Adrenal gland (tissue), 12 donors: ENCODE data around the gene MRGPRF. TPM values are rescaled to one million over a fixed set of nuclear protein-coding genes. Genes with fewer than 3 reads are reported as not detected.

Experiments
- DNase-seq, 7 donors: peaks; one replicate each; pipeline ENCODE4 v3.0.0-alpha.2; 2019 to 2020
- H3K27ac ChIP-seq, 5 donors: fragments of 200-600 bp; sonication (generic) in 4 of 5; 1 replicate in 3 of 5; 2 replicates in 2 of 5; pipeline versions ENCODE4 v1.5.1 to v1.8.0; 2016 to 2020; ENCODE audit warnings: mild to moderate bottlenecking in 1 of 5
- H3K27me3 ChIP-seq: fragments of 200-600 bp; 2 replicates; pipeline ENCODE4 v1.8.0; 2021
- H3K36me3 ChIP-seq, 2 donors: fragments of 200-600 bp; replicated peaks in 1 of 2; 1 replicate in 1 of 2; 2 replicates in 1 of 2; pipeline versions ENCODE4 v1.5.1 to v1.8.0; 2018 to 2022
- H3K4me1 ChIP-seq, 2 donors: fragments of 200-600 bp; replicated peaks in 1 of 2; 1 replicate in 1 of 2; 2 replicates in 1 of 2; pipeline versions ENCODE4 v1.5.1 to v1.8.0; 2018 to 2021
- H3K4me3 ChIP-seq, 4 donors: fragments of 200-600 bp; sonication (generic) in 3 of 4; one replicate each; pipeline ENCODE4 v1.5.1; 2016 to 2018
- H3K9me3 ChIP-seq, 3 donors: fragments of 200-600 bp; sonication (generic) in 1 of 3; replicated peaks in 1 of 3; 1 replicate in 2 of 3; 2 replicates in 1 of 3; pipeline versions ENCODE4 v1.5.1 to v1.8.0; 2016 to 2021
- POLR2A ChIP-seq, 2 donors: fragments of 450-650 bp; IDR thresholded peaks; one replicate each; pipeline ENCODE4 v1.6.1; 2017; ENCODE audit warnings: antibody characterized with exemption in 2 of 2, mild to moderate bottlenecking in 2 of 2, moderate library complexity in 1 of 2
- WGBS, 4 donors: extraction: QIAGEN DNeasy Blood & Tissue Kit in 2 of 4; methylation state at CpG; one replicate each; pipeline versions ENCODE4 v1.1.5 to v1.1.7; 2013 to 2017; 5-methylcytosine and 5-hydroxymethylcytosine counted together
- intact Hi-C, 2 donors: fragments of 100-400 bp; cut with DNase I; formaldehyde crosslinking; loops; one replicate each; pipeline versions ENCODE4 v1.14.1 to v1.15.0; 2022 to 2023
- polyA plus RNA-seq, 3 donors: library from polyadenylated mRNA; stranded (reverse); fragments of 200-250 nt in 2 of 3; fragments of 350-450 nt in 1 of 3; fragmentation: Illumina TruSeq in 1 of 3; extraction: RNeasy Lipid Tissue Mini Kit (QIAGEN cat#74804) in 1 of 3; gene quantifications; one replicate each; pipeline ENCODE4 v1.2.3, GENCODE V29; 2013 to 2014
- total RNA-seq, 9 donors: library from RNA; depleted of rRNA in 4 of 9; stranded (reverse); fragments of >200 nt in 4 of 9; fragments of 120-200 nt in 1 of 9; fragmentation: NEBNext Ultra II Directional in 1 of 9; extraction: Animal tissue kit (Norgen Biotek cat#: 25700) in 1 of 9; gene quantifications; one replicate each; pipeline versions ENCODE4 v1.1.0 to v1.2.4, GENCODE V29; 2013 to 2023
- TF ChIP-seq, protein P1 (sequence below), 6 experiments: fragments of 450-650 bp in 4 of 6; fragments of 200-600 bp in 2 of 6; sonication (generic) in 1 of 6; IDR thresholded peaks; 1 replicate in 5 of 6; 2 replicates in 1 of 6; pipeline versions ENCODE4 v1.5.1 to v1.8.0; 2016 to 2021; ENCODE audit warnings: antibody characterized with exemption in 6 of 6, mild to moderate bottlenecking in 2 of 6, moderate library complexity in 1 of 6
- donor health status: healthy with polysubstance abuse.
- donor health status: Bipolar disorder and iron deficiency.
- donor health status: DM: yes; HTN: yes; CAD: no.
- donor health status: DM: no; HTN: no; CAD: no.
- donor health status: DM: no; HTN: no; CAD: no.
- donor health status: DM: yes; HTN: yes; CAD: no.

Gene MRGPRF
- total and polyA plus RNA-seq, 12 donors, result 0.33 to 14.6 (median 4.3) TPM

DNA sequence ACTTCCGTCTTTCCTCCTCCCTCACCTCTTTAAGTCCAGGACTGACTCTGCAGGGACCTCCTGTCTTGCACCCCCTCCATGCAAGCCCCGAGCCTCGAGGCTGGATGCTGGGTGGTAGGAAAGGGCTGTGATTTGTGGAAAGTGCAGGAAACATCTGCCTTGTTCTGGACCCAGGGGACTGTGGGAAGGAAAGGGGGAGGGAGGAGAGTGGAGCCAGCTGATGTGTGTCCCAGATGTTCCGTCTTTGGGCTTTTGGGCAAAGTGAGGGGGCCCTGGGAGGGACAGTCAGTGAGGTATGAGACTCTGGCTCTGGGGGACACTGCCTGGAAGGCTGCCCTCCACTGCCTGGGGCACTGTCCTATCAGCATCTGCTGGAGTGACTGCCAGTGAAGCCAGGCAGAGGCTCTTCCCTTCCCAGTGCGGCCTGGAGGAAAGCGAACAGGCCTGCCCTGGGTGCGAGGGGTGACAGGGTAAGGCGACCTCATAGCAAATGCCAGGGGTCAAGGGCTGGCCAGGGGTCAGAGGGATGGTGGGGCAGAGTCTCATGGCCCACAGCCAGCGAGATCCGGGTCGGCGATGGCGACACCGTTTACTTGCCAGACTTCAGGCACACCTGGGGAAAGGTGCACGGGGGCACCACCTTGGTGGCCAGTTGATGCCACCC lies 34.0 kb downstream of the MRGPRF start:
- no peaks in the 10 kb centered on the region for H3K4me1 ChIP-seq
- H3K27ac ChIP-seq, result no peak overlapping the region
- intact Hi-C loops, result no loop called here
- H3K36me3 ChIP-seq, result no peaks in the 10 kb centered on the region
- H3K27me3 ChIP-seq, result no peaks in the 10 kb centered on the region
- H3K9me3 ChIP-seq, result no peaks in the 10 kb centered on the region
- 60 to 78% (median 66%) methylated on average over 12 to 15 of the region's 15 CpGs for WGBS, 4 donors
- H3K4me3 ChIP-seq, result no peak overlapping the region
- DNase-seq, result peak in 1 of 7 donors; percentile 23
- no peak for TF ChIP-seq POLR2A (IDR thresholded peaks at IDR 0.05)
- TF ChIP-seq, protein P1, sequence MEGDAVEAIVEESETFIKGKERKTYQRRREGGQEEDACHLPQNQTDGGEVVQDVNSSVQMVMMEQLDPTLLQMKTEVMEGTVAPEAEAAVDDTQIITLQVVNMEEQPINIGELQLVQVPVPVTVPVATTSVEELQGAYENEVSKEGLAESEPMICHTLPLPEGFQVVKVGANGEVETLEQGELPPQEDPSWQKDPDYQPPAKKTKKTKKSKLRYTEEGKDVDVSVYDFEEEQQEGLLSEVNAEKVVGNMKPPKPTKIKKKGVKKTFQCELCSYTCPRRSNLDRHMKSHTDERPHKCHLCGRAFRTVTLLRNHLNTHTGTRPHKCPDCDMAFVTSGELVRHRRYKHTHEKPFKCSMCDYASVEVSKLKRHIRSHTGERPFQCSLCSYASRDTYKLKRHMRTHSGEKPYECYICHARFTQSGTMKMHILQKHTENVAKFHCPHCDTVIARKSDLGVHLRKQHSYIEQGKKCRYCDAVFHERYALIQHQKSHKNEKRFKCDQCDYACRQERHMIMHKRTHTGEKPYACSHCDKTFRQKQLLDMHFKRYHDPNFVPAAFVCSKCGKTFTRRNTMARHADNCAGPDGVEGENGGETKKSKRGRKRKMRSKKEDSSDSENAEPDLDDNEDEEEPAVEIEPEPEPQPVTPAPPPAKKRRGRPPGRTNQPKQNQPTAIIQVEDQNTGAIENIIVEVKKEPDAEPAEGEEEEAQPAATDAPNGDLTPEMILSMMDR (IDR thresholded peaks at IDR 0.05), result no peak

DNA sequence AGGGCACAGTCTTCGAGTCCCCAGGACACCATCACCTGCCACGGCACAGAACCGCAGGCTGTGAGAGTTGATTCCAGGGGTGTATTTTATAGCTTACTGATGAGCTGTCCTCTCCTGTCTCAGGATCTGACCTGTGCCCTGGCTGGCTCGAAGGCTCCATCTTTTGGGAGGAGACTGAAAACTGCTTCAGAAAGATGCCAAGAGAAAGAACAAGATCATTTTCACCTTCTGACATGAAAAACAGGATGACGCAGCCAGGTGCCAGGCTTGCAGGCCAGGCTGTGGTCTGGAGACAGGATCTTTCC lies 34.5 kb downstream of the MRGPRF start:
- Histone ChIP-seq H3K4me3 (no peak overlapping the region), H3K9me3 (no peaks in the 10 kb centered on the region), H3K36me3 (no peaks in the 10 kb centered on the region), H3K27ac (no peak overlapping the region), H3K4me1 (no peaks in the 10 kb centered on the region), H3K27me3 (no peaks in the 10 kb centered on the region)
- WGBS, 4 donors, result 58 to 70% (median 68%) methylated on average over 2 to 5 of the region's 5 CpGs
- intact Hi-C loops, result no loop called here
- no peak for DNase-seq
- TF ChIP-seq, protein P1 (IDR thresholded peaks at IDR 0.05), result no peak
- TF ChIP-seq POLR2A (IDR thresholded peaks at IDR 0.05), result no peak

- intact Hi-C loops, result no loop called here
- Histone ChIP-seq H3K27ac (no peak overlapping the region), H3K4me1 (no peaks in the 10 kb centered on the region), H3K36me3 (no peaks in the 10 kb centered on the region), H3K9me3 (no peaks in the 10 kb centered on the region), H3K27me3 (no peaks in the 10 kb centered on the region), H3K4me3 (no peak overlapping the region)
- WGBS, 4 donors, result 77 to 85% (median 82%) methylated on average over 14 of the region's 14 CpGs
- peak in 1 of 7 donors; percentile 38 for DNase-seq
- TF ChIP-seq, protein P1 (IDR thresholded peaks at IDR 0.05), result no peak
- TF ChIP-seq POLR2A (IDR thresholded peaks at IDR 0.05), result no peak
Measured at GRCh38 chr11:68977781-68978625, 35.0 kb downstream of the MRGPRF start.

- Histone ChIP-seq H3K9me3 (no peaks in the 10 kb centered on the region), H3K27ac (no peak overlapping the region), H3K4me1 (no peaks in the 10 kb centered on the region), H3K4me3 (no peak overlapping the region), H3K36me3 (no peaks in the 10 kb centered on the region), H3K27me3 (no peaks in the 10 kb centered on the region)
- intact Hi-C loops, result no loop called here
- DNase-seq, result no peak
- WGBS, 4 donors, result 74 to 88% (median 79%) methylated on average over 4 of the region's 4 CpGs
- TF ChIP-seq, protein P1 (IDR thresholded peaks at IDR 0.05), result no peak
- TF ChIP-seq POLR2A (IDR thresholded peaks at IDR 0.05), result no peak
Measured at GRCh38 chr11:68976563-68976962, 36.5 kb downstream of the MRGPRF start.
